Thymus (tissue), 11 donors: ENCODE data around the gene TIMP4. TPM values are rescaled to one million over a fixed set of nuclear protein-coding genes. Genes with fewer than 3 reads are reported as not detected.

Experiments used
- DNase-seq, 9 donors: peaks; one replicate each; pipeline ENCODE4 v3.0.0-alpha.2; 2013; ENCODE audit warnings: low spot score in 9 of 9, low read depth in 6 of 9, missing footprints in 1 of 9
- H3K27ac ChIP-seq, 2 donors: one replicate each; pipeline ENCODE4 v1.5.1; 2013; ENCODE audit warnings: control low read depth in 1 of 2, low read depth in 1 of 2, low read length in 1 of 2, mild to moderate bottlenecking in 1 of 2, moderate library complexity in 1 of 2
- H3K27me3 ChIP-seq, 2 donors: one replicate each; pipeline ENCODE4 v1.5.1; 2013; ENCODE audit warnings: low read length in 1 of 2; ENCODE audit not compliant: control insufficient read depth in 2 of 2, insufficient read depth in 1 of 2
- H3K36me3 ChIP-seq, 2 donors: one replicate each; pipeline ENCODE4 v1.5.1; 2013; ENCODE audit warnings: low read length in 1 of 2, mild to moderate bottlenecking in 1 of 2, moderate library complexity in 1 of 2; ENCODE audit not compliant: control insufficient read depth in 2 of 2, insufficient read depth in 2 of 2
- H3K4me1 ChIP-seq, 2 donors: one replicate each; pipeline ENCODE4 v1.5.1; 2013; ENCODE audit warnings: low read length in 2 of 2; ENCODE audit not compliant: control insufficient read depth in 2 of 2, insufficient read depth in 2 of 2
- H3K4me3 ChIP-seq, 2 donors: one replicate each; pipeline ENCODE4 v1.5.1; 2013; ENCODE audit warnings: low read length in 2 of 2, control low read depth in 1 of 2, mild to moderate bottlenecking in 1 of 2
- H3K9me3 ChIP-seq, 2 donors: one replicate each; pipeline ENCODE4 v1.5.1; 2013; ENCODE audit warnings: low read length in 1 of 2, mild to moderate bottlenecking in 1 of 2; ENCODE audit not compliant: control insufficient read depth in 2 of 2, insufficient read depth in 1 of 2
- WGBS: extraction: QIAGEN DNeasy Blood & Tissue Kit; methylation state at CpG from one replicate; pipeline ENCODE4 v1.1.7; 2013; 5-methylcytosine and 5-hydroxymethylcytosine counted together
- polyA plus RNA-seq: library from polyadenylated mRNA; stranded (reverse); fragments of 200-250 nt; gene quantifications from one replicate; pipeline ENCODE4 v1.2.3, GENCODE V29; 2013
- total RNA-seq: library from RNA; stranded (reverse); fragments of 120-200 nt; gene quantifications from one replicate; pipeline ENCODE4 v1.2.4, GENCODE V29; 2013
- donor health status: healthy.

The TIMP4 gene
- total and polyA plus RNA-seq, 2 donors = 0.66 to 4.2 TPM

DNA sequence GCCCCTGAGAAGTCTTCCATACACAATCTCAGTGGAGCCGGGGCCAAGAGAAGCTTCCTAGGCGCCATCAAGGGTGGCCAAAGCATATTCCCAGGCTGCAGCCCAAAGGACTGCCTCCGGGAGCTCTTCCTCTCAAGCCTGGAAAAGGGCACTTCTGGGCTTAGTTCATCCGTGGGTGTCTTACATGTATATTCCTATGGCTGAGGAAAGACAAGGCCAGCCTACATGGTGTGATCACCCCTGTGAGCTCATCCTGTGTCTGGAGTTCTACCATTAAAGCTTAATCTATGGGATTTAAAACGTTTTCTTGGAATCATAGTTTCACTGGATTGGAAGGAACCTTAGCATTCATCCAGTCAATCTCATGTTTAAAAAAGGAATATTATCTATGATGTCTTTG lies 21.9 kb upstream of the TIMP4 start:
- WGBS = 94% methylated on average over 5 of the region's 5 CpGs
- H3K36me3 ChIP-seq = no peaks in the 10 kb centered on the region
- DNase-seq = no peak
- H3K4me1 ChIP-seq = peaks cover 0 to 19% of the 10 kb centered on the region in 2 donors
- no peak overlapping the region for H3K4me3 ChIP-seq
- H3K27ac ChIP-seq = no peak overlapping the region
- H3K9me3 ChIP-seq = no peaks in the 10 kb centered on the region
- H3K27me3 ChIP-seq = no peaks in the 10 kb centered on the region

DNA sequence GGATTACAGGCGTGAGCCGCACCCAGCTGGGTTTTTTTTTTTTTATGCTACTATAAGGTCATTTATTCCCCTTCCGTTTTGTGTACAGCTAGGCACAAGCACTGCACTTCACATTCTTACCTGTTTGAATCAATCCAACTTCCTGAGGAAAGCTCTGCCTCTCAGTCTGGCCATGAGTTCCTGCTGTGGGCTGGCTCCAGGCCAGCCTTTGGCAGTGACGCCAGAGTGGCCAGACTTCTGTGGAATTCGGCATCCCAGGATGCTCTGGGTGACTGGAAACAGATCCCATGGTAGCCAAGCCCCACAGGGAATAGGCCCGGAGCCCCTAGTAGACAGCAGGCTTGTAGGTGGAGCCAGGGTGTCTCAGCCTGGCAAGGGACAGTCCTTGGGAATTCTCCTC lies 21.5 kb upstream of the TIMP4 start:
- Histone ChIP-seq H3K27me3 (no peaks in the 10 kb centered on the region), H3K9me3 (no peaks in the 10 kb centered on the region), H3K27ac (no peak overlapping the region), H3K36me3 (no peaks in the 10 kb centered on the region), H3K4me1 (peaks cover 0 to 19% of the 10 kb centered on the region in 2 donors), H3K4me3 (no peak overlapping the region)
- DNase-seq = no peak
- WGBS = 82% methylated on average over 6 of the region's 6 CpGs

DNA sequence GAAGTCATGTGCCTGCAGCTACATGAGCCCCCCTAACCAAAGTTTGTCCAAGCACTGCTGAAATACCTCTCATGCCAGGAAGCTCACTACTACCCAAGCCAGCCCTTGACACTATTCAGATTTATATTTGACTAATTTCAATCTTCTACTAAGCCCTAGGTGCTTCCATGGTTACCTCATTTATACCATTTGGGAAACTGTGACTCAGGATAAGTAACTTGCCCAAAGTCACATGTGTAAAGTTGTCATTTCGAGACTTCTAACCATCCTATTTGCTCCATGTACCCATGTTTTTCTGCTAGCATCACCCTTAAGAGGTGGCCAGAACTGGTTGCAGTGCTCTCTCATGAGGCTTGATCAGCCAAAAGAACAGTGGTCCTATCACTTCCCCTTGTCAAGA lies 20.7 kb upstream of the TIMP4 start:
- H3K9me3 ChIP-seq = no peaks in the 10 kb centered on the region
- no peak for DNase-seq
- peaks cover 0 to 19% of the 10 kb centered on the region in 2 donors for H3K4me1 ChIP-seq
- 99% methylated on average over 1 of the region's 1 CpG for whole genome bisulfite sequencing
- H3K4me3 ChIP-seq = no peak overlapping the region
- H3K36me3 ChIP-seq = no peaks in the 10 kb centered on the region
- no peaks in the 10 kb centered on the region for H3K27me3 ChIP-seq
- H3K27ac ChIP-seq = no peak overlapping the region

DNA sequence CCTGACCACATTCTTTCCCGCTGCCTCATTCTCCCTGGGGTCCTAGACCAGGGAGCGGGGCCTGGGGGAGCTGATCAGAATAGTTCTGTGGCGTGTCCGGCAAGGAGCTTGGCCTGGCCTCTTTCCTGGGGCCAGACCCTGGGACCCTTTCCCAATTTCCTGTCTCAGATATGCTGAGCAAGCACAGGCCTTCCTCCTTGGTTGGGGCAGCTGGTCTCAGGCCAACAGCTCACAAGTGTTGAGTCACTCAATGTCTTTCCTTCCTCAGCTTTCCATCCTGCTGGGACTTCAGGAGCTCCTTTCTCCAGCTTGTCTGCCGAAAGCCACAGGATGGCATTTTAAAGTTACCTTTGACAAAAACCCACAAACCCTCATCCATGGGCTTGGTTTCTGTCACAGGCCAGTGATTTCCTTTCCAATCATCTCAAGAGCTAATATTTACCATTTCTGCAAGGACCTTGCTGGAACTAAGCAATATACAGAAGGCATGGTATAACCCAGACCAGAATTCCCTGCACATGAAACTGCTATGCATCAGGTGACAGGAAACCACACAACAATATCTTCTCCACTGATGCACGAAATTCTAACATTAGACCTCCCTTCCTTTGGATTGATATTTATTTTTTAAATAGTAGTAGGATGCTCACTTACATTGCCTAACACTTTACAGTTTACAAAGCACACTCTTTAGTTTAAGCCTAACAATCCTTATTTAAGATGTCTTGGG lies 19.5 kb upstream of the TIMP4 start:
- Histone ChIP-seq H3K4me3 (no peak overlapping the region), H3K36me3 (no peaks in the 10 kb centered on the region), H3K27me3 (no peaks in the 10 kb centered on the region), H3K9me3 (no peaks in the 10 kb centered on the region), H3K4me1 (peaks cover 0 to 19% of the 10 kb centered on the region in 2 donors), H3K27ac (no peak overlapping the region)
- no peak for DNase-seq
- WGBS = 69% methylated on average over 6 of the region's 6 CpGs

DNA sequence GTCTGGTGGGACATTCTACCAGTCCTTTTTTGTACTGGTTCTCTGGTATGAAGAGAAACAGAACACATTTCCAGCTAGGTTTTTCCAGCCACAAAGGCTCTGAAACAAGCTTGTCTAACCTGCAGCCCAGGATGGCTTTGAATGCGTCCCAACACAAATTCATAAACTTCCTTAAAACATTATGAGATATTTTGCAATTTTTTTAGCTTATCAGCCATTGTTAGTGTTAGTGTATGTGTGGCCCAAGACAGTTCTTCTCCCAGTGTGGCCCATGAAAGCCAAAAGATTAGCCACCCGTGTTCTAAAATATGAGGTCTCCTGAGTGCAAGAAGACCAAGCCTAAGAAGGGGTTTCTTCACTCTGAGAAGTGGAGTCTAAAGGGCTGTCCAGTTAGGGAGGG lies 18.4 kb upstream of the TIMP4 start:
- DNase-seq = no peak
- H3K9me3 ChIP-seq = no peaks in the 10 kb centered on the region
- no peaks in the 10 kb centered on the region for H3K36me3 ChIP-seq
- H3K27ac ChIP-seq = no peak overlapping the region
- H3K4me3 ChIP-seq = no peak overlapping the region
- 95% methylated on average over 2 of the region's 2 CpGs for WGBS
- no peaks in the 10 kb centered on the region for H3K27me3 ChIP-seq
- H3K4me1 ChIP-seq = peaks cover 0 to 18% of the 10 kb centered on the region in 2 donors

DNA sequence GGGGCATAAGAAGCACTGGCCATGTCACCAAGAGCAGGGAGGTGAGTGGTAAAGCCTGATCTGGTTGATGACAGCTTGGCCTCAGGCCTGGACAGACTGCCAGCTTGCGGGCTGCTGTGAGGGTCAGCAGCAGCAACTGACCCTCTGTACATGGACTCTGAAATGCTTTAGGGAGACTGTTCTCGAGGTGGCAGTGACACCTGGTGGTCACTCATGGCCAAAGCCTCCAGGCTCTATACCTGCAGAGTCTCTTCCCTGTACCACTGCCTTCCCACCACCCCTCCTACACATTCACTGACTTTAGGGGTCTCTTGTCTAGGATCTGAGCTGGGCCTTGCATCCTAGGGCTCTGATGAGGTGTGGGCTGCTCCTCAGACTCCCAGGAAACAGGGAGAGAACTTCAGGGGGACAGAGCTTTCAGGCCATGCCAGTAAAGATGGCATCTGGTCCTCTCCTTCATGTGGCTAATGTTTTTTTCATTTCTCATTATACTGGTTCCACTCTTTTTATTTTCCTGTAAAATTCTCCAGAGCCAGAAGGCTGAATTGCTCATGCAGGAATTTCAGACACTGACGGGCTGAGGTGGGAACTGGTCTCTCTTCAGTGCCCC lies 17.2 kb upstream of the TIMP4 start:
- peaks cover 0 to 12% of the 10 kb centered on the region in 2 donors for H3K4me1 ChIP-seq
- no peak overlapping the region for H3K27ac ChIP-seq
- H3K36me3 ChIP-seq = no peaks in the 10 kb centered on the region
- H3K27me3 ChIP-seq = no peaks in the 10 kb centered on the region
- no peaks in the 10 kb centered on the region for H3K9me3 ChIP-seq
- WGBS = 81% methylated on average over 3 of the region's 3 CpGs
- H3K4me3 ChIP-seq = no peak overlapping the region
- DNase-seq = peak in 3 of 9 donors; percentile 13 to 34 (median 24)

DNA sequence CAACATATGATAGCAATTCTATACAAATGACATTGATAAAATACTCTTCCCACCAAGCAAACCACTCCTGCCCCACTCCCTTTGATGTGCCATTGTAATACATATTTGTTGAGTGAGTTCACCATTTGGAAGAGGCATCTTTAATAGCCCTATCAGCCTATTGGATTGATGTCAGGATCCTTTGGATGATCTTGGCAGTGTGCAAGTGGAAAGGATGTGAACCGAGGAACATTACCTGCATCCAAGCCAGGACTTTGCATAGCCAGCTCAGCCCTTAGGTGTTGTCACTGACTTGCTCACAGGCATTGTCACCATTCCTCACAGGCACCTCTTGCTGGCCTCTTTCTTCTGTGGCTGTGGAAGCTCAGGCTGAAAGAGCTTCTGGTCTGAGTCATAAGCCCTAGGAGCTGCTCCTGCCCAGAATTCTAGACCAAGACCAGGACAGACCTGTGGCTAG lies 16.5 kb upstream of the TIMP4 start:
- H3K9me3 ChIP-seq = no peaks in the 10 kb centered on the region
- H3K4me1 ChIP-seq = peaks cover 0 to 12% of the 10 kb centered on the region in 2 donors
- H3K36me3 ChIP-seq = no peaks in the 10 kb centered on the region
- no peak overlapping the region for H3K4me3 ChIP-seq
- no peaks in the 10 kb centered on the region for H3K27me3 ChIP-seq
- H3K27ac ChIP-seq = no peak overlapping the region
- DNase-seq = no peak
- WGBS = 98% methylated on average over 1 of the region's 1 CpG

DNA sequence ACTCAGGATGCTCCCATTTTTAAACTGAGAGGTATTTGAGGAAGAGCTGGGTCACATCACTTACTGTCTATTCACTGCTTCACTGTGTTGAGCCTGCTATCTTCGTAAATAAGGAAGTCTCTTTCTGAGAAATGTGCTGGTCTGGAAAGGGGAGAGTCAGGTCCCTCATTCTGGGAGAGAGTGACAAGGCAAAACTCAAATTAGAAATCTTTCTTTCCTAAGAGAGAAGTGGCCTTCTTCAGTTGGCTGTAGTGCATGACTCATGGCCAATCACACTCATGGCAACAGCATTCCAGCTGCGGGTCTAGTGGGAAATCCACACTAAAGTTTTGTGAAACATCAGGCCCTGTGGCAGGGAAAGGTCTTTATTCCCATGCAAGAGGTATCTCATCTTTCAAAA lies 11.5 kb upstream of the TIMP4 start:
- 78% methylated on average over 2 of the region's 2 CpGs for WGBS
- no peaks in the 10 kb centered on the region for H3K4me1 ChIP-seq
- H3K4me3 ChIP-seq = no peak overlapping the region
- DNase-seq = no peak
- H3K9me3 ChIP-seq = no peaks in the 10 kb centered on the region
- no peaks in the 10 kb centered on the region for H3K27me3 ChIP-seq
- H3K36me3 ChIP-seq = no peaks in the 10 kb centered on the region
- no peak overlapping the region for H3K27ac ChIP-seq

DNA sequence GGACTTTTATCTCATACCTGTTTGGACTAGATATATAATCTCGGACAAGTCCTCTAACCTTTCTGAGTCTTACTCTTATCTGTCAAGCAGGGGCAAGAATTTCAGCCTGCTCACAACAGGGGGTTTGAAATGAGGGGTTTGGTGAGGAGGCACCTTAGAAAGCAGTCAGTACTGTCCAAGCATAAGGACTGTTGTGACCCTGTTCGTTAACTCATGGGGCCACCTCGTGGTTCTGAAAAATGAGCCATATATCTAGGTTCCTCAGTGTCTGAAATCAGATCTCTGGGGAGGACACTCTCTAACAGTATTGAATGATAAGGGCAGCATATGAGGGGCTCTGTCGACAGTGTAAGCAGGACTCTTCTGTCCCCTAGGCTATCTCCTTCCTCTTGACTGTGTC lies 7.2 kb upstream of the TIMP4 start:
- Histone ChIP-seq H3K4me3 (no peak overlapping the region), H3K27me3 (no peaks in the 10 kb centered on the region), H3K4me1 (no peaks in the 10 kb centered on the region), H3K27ac (no peak overlapping the region), H3K36me3 (no peaks in the 10 kb centered on the region), H3K9me3 (no peaks in the 10 kb centered on the region)
- DNase-seq = no peak
- WGBS = 89% methylated on average over 4 of the region's 4 CpGs
